ENCODE data around the gene TRIM2. TPM values are rescaled to one million over a fixed set of nuclear protein-coding genes. Genes with fewer than 3 reads are reported as not detected.

The TRIM2 gene
- total and polyA plus RNA-seq, 10 of the 15 experiments (the other 5 are each of a cell fraction or from before 2014, with no cell fraction given) = 0.06 to 0.19 (median 0.15) TPM; not detected in 3

- no peak for TF ChIP-seq PRDM15 (CRISPR knock-in tag; IDR thresholded peaks at IDR 0.05)
- TF ChIP-seq ZNF384 (IDR thresholded peaks at IDR 0.05; ENCODE audit: borderline replicate concordance, low read depth, low read length) = no peak
- TF ChIP-seq NFYB (IDR thresholded peaks at IDR 0.05; ENCODE audit: insufficient read depth, low read depth, low read length) = no peak
- no peak for TF ChIP-seq REST (IDR thresholded peaks at IDR 0.05; ENCODE audit: low read depth, low read length)
- peak; percentile 81 for TF ChIP-seq SMC3 (IDR thresholded peaks at IDR 0.05; ENCODE audit: borderline replicate concordance, low read length)
- peak; percentile 99 for TF ChIP-seq SIN3A (IDR thresholded peaks at IDR 0.05; ENCODE audit: low read depth, low read length)
- TF ChIP-seq MLLT1 (IDR thresholded peaks at IDR 0.05) = no peak
- no peak for TF ChIP-seq ZBED1 (IDR thresholded peaks at IDR 0.05; ENCODE audit: borderline replicate concordance)
- no peak for TF ChIP-seq ZNF622 (IDR thresholded peaks at IDR 0.05)
- TF ChIP-seq, protein P1, sequence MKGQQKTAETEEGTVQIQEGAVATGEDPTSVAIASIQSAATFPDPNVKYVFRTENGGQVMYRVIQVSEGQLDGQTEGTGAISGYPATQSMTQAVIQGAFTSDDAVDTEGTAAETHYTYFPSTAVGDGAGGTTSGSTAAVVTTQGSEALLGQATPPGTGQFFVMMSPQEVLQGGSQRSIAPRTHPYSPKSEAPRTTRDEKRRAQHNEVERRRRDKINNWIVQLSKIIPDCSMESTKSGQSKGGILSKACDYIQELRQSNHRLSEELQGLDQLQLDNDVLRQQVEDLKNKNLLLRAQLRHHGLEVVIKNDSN (IDR thresholded peaks at IDR 0.05; ENCODE audit: borderline replicate concordance, extremely low read length, insufficient read depth, low read depth, low read length) = no peak
- TF ChIP-seq RAD21 (IDR thresholded peaks at IDR 0.05; ENCODE audit: insufficient read depth, low read depth, low read length) = peak; percentile 87
- TF ChIP-seq, protein P2, sequence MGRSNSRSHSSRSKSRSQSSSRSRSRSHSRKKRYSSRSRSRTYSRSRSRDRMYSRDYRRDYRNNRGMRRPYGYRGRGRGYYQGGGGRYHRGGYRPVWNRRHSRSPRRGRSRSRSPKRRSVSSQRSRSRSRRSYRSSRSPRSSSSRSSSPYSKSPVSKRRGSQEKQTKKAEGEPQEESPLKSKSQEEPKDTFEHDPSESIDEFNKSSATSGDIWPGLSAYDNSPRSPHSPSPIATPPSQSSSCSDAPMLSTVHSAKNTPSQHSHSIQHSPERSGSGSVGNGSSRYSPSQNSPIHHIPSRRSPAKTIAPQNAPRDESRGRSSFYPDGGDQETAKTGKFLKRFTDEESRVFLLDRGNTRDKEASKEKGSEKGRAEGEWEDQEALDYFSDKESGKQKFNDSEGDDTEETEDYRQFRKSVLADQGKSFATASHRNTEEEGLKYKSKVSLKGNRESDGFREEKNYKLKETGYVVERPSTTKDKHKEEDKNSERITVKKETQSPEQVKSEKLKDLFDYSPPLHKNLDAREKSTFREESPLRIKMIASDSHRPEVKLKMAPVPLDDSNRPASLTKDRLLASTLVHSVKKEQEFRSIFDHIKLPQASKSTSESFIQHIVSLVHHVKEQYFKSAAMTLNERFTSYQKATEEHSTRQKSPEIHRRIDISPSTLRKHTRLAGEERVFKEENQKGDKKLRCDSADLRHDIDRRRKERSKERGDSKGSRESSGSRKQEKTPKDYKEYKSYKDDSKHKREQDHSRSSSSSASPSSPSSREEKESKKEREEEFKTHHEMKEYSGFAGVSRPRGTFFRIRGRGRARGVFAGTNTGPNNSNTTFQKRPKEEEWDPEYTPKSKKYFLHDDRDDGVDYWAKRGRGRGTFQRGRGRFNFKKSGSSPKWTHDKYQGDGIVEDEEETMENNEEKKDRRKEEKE (IDR thresholded peaks at IDR 0.05) = no peak
- TF ChIP-seq KDM1A (IDR thresholded peaks at IDR 0.05; ENCODE audit: borderline replicate concordance) = no peak
- no peak for TF ChIP-seq MEF2B (IDR thresholded peaks at IDR 0.05; ENCODE audit: partially characterized antibody, poor library complexity, severe bottlenecking)
- TF ChIP-seq SMAD5 (IDR thresholded peaks at IDR 0.05; ENCODE audit: low read depth) = no peak
Measured at GRCh38 chr4:153344131-153345011, 140.1 kb downstream of the TRIM2 start, which contains the start of gene MND1 (continued).
